ENCODE data around the gene ADGRA1.

GRCh38 chr10:133140417-133141143, 52.9 kb downstream of the ADGRA1 start:
- no peak for TF ChIP-seq CTCF (IDR thresholded peaks at IDR 0.05; ENCODE audit: borderline replicate concordance, extremely low read depth, low read length, poor library complexity, severe bottlenecking)
- TF ChIP-seq EZH2 (IDR thresholded peaks at IDR 0.05; ENCODE audit: borderline replicate concordance, low read depth, low read length, severe bottlenecking) = no peak

Data from DND-41 (cell line).